HTR-8/SVneo (cell line): ENCODE results near the gene RAPH1.

Experiments
- DNase-seq: peaks from one replicate; pipeline ENCODE4 v3.0.0; 2011; ENCODE audit warnings: low spot score, mixed read lengths; ENCODE audit not compliant: insufficient read length
- FAIRE-seq: peaks from 2 replicates; lab custom pipeline; 2011; peaks lifted over from hg19 to GRCh38; lab: Jason Lieb, UNC

Gene RAPH1, protein sequence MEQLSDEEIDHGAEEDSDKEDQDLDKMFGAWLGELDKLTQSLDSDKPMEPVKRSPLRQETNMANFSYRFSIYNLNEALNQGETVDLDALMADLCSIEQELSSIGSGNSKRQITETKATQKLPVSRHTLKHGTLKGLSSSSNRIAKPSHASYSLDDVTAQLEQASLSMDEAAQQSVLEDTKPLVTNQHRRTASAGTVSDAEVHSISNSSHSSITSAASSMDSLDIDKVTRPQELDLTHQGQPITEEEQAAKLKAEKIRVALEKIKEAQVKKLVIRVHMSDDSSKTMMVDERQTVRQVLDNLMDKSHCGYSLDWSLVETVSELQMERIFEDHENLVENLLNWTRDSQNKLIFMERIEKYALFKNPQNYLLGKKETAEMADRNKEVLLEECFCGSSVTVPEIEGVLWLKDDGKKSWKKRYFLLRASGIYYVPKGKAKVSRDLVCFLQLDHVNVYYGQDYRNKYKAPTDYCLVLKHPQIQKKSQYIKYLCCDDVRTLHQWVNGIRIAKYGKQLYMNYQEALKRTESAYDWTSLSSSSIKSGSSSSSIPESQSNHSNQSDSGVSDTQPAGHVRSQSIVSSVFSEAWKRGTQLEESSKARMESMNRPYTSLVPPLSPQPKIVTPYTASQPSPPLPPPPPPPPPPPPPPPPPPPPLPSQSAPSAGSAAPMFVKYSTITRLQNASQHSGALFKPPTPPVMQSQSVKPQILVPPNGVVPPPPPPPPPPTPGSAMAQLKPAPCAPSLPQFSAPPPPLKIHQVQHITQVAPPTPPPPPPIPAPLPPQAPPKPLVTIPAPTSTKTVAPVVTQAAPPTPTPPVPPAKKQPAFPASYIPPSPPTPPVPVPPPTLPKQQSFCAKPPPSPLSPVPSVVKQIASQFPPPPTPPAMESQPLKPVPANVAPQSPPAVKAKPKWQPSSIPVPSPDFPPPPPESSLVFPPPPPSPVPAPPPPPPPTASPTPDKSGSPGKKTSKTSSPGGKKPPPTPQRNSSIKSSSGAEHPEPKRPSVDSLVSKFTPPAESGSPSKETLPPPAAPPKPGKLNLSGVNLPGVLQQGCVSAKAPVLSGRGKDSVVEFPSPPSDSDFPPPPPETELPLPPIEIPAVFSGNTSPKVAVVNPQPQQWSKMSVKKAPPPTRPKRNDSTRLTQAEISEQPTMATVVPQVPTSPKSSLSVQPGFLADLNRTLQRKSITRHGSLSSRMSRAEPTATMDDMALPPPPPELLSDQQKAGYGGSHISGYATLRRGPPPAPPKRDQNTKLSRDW

DNA sequence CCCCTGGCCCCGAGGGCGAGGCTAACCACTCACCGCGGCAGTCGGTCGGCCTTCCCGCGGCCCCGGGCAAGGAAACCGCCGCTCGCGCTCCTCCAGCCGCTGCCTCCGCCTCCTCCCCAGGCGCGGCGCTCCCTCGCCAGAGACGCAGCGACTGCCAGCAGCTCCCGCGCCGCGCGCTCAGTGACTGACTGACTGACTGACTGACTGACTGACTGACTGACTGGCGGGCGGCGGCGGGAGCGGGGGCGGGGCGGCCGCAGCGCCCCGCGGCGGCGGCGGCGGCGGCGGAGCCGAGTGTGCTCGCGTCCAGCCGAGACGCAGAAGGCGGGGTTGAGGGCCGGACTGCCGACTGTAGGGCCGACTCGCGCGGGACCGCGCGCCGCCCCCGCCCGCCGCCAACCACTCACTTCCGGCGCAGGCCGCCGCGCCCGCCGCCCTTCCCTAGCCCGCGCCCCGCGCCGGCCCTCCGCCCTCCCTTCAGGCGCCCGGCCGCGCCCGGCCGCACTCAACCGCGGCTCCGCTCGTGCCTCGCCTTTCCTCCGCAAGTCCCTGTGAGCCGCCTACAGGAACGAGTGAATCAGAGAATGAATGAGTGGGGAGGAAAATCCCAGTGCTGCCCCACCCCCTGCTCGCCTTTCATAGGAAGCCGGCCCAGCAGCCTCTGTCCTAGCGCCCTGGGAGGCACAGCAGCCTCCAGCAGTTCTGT lies at the start of gene RAPH1:
RAPH1 (minus strand) TSS at position 224 of the 706 bp plus-strand sequence. CDS start 39,948 bp downstream, outside the sequence.
- FAIRE-seq = peak; percentile 92
- DNase-seq = peak; percentile 76

DNA sequence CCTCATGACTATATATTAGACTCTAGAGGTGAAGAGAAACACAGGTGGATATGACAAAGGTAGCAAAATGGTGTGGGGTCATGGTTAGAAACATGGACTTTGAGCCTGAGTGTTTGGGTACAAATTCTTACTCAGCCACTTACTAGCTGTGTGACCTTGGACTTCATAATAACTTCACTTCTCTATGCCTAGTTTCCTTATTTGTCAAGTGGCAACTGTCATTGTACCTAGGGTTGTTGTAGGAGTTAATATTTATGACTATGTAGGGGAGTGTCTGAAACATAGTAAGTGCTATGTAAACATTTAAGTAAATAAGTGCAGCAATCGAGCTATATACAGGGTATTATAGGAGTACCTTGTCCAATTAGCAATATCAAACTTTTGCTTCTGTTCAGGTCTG lies 49.7 kb upstream of the RAPH1 start:
- DNase-seq (no peak), FAIRE-seq (no peak)

DNA sequence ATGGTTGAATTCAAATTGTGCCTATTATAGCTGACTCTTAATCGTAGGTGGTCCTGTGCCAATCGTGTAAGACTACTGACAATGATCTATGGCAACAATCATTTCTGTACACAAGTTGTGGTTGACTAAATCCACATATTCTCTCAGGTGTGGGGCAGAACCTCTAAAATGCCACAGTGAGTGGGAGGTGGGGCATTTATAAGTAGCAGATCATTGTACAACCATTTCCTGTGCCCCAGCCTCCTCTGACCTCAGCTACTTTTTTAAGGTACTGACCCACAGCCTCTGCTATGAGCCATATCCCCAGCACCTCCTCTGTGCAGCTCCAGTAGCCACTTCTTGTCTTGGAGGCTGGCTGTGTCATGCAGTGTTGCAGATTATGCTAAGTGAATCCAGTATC lies 48.6 kb upstream of the RAPH1 start:
- FAIRE-seq (peak; percentile 55), DNase-seq (peak; percentile 28)

DNA sequence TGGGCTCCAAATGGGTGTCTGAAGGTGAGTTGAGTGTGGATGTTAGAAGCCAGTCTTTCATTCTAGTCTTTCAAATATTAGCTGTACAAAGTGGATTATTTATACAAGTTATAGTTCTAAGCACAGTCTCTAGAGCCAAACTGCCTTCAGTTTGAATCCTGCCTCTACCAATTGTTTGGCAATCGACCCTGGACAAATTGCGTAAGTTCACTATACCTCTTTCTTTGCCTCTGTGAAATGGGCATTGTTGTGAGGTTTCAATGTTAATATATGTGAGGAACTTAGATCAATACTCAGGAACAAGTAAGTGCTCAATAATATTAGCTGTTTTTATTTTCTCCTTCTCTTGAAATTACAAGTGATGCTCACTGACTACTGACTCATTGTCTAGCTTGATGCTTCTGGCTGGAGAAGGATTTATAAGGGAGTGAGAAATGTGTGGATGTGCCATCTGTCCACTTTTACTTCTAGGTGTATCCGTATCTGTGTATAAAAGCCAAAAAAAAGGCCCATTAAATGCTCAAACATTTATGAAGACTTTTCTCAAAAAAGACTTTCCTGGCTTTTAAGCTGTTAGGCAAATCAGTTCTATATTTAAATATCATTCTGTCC lies 48.1 kb upstream of the RAPH1 start:
- DNase-seq (no peak), FAIRE-seq (no peak)

DNA sequence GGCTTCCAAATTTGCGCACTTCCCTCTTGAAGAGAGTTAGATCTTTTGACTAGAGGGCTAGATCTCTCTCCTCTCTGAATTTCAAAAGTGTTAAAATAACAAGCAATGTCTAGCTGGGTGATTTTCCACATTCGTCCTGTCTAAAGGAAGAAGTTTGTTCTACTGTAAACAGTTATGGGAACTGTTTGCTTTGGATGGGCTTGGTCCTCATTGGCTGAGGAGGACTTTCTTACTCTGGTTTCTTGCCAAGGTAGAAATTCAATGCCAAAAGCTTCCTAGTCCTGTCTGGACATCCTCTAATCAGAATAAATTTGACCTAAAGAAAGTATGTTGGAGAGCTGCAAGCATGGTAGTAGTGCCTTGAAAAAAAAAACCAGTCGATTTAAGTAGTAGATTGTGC lies 47.4 kb upstream of the RAPH1 start:
- no peak for DNase-seq
- no peak for FAIRE-seq

DNA sequence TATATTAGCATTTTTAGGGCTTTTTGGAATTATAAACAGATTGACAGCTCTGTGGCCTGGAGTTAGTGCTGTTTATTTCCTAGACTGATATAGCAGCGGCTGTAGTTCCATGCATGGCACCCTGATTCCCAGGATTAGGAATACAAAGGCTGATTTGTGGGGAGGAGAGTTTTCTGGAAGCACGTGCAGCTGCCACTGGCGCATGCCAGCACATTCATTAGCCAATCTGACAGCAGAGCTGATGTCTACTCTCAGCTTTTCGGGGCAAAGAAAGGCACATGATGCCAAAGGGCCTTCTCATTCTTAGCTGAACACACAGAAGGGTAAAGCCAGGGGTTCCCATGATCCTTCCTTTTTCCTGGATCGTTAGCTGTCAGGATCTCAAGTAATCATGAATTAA lies 45.7 kb upstream of the RAPH1 start:
- FAIRE-seq (no peak), DNase-seq (no peak)

DNA sequence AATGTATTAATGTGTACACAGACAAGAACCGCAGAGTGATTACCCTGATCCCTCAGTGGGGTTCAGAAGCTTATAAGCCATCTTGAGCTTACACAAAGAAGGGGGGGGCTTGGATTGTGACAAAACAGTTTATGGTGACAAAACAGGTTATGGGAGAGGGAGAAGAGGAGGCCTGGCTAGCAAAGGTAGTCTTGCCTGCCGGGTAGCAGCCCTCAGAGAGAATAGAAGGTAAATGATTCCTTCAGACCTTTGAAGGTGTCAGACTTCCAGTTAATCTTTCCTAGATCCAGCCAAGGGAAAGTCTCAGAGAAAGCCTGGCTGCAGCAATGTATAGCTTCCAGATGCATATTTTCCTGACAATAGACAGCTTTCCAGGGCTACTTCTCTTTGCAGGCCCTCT lies 44.6 kb upstream of the RAPH1 start:
- FAIRE-seq = no peak
- DNase-seq = no peak

DNA sequence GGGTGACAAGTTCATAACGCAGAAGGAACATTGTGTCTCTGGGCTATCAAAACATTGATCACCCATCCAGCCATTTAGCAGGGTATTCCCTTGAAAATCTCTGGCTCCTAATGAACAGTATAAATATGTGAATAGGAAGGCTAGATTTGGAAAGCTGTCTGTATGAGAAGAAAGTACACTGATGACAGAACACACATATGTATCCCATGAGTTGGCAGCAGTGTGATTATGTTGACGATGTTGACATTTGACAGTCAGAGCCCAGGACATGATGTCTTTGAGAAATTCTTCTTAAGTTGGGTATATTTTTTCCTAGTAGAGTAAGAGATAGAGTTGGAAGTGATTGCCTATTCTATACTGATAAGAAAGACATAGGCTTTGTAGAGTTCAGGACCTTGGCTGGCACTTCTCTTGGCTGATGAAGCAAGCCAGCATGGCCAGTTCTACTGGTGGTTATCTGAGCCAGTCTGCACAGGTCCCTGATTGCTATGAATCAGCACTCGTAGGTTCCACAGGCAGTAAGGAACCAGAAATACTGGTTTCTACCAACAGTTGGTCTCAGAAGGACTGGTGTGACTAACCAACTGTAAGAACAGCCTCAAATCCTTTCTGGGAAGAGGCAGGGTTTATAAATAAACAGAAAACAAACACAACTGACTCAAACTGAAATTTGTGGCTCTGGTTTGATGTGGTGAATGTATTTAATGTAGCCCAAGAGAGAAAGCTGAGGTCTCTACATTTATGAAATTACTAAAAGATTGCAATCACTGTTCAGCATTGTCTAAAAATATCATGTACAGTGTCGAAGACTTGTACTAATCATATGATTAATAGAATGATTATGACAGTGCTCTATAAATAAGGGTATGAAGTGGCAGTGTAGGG lies 43.9 kb upstream of the RAPH1 start:
- DNase-seq (no peak), FAIRE-seq (no peak)

DNA sequence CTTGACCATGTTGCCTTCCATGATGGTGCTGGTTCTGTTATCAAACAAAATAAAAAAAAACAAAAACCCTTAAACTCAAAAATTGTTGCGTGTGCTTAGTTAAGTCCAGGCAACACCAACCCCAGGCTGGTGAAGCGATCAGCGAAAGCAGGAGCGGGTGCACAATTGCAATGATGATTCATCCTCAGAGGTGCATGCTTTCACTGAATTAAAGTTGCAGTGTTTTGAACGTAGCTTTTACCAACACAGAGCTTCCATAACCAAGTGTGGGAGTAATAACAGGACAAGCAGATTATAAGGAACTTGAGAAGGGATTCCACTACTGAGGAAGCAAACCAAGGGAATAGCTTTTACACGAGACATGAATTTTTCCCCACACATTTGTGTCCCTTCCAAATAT lies 39.7 kb upstream of the RAPH1 start:
- DNase-seq (no peak), FAIRE-seq (no peak)

DNA sequence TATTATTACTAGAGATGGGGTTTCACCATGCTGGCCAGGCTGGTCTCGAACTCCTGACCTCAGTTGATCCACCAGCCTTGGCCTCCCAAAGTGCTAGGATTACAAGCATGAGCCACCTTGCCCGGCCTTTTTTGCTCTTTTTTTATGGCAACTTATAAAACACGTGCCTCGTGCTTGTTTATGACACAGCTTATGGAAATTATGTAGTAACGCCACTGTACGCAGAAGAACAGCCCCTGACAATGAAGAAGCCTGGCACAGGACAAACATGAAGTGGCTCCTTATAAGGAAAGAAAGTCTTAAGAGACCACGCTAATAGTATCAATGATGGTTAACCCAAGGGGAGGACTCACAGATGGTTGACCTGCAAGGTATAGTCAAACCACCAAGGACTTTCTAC lies 37.2 kb upstream of the RAPH1 start:
- FAIRE-seq (no peak), DNase-seq (no peak)

DNA sequence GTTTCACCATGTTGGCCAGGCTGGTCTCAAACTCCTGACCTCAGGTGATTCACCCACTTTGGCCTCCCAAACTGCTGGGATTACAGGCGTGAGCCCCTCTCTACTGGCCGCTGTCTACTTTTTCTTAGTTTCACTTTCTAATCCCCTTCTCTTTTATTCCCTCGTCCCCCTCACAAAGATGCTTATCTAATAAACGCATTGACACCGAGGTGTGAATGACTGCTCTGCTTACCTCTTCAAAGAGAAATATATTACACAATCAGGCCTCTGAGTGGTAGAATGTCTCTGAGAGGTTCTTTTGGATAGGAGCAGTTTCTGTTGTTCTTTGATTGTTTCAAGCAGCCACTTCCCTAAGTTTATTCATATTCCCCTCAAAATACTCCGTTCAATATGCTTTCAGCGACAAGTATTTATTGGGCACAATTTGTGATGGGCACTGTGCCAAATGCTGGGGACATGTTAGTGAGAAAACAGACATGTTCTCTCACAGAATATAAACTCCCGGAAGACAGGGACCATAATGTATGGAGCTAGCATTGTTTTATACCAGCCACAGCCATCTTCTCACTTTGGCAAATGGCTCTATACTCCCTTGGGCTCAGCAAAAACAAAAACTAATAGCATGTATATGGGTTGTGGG lies 34.7 kb upstream of the RAPH1 start:
- FAIRE-seq (no peak), DNase-seq (no peak)

DNA sequence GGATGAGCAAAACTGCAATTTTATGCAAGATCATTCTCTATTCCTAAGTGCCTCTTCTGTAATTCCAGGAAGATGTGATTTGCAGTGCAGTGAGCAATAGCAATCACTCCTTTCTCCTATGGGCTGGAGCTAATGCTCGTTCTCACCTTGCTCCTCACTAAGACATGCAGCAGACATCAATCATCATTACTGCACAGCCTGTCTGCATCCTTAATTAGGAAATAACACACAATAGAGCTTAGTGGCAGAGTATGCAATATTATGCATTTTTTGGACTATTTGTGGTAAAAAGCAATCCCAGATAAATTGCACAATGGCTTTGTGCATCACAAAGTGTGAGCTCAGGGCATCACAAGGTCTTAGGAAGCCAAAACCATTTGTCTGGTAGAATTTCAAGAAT lies 32.6 kb upstream of the RAPH1 start:
- no peak for FAIRE-seq
- no peak for DNase-seq

DNA sequence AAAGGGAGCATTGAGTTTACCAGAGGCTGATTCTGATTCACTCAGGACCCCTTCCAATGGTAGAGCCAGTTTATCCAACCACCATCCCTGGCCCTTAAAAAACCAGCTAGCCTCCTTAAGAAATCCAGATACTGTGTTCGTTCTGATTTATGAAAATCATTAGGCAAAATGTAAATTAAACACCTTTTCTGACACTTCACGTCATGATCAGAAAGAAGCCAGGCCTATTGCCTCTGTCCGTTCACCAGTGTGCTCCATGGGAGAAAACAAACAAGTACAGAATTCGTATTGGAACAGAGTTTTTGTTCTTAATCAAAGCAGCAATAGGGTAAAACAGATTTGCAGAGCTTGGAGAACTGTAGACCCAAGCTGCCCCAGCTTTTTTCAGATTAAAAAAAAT lies 31.1 kb upstream of the RAPH1 start:
- DNase-seq (no peak), FAIRE-seq (no peak)

DNA sequence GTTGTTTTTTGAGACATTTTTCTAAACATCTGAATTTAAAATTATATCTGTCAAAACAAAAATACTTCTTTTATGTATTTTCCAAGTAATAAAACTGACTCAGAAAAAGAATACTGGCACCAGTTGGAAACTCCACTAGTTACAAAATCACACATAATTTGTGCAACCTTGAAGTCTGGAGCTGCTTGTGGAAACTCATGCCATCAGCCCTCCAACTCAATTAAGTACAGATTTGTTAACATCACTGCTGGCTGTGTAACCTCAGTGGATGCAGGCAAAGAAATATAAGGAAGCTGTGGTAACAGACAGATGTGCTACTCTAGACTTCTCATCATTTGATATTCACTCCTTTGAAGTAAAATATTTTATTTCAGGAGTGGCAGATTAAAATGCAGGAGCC lies 30.0 kb upstream of the RAPH1 start:
- DNase-seq = no peak

DNA sequence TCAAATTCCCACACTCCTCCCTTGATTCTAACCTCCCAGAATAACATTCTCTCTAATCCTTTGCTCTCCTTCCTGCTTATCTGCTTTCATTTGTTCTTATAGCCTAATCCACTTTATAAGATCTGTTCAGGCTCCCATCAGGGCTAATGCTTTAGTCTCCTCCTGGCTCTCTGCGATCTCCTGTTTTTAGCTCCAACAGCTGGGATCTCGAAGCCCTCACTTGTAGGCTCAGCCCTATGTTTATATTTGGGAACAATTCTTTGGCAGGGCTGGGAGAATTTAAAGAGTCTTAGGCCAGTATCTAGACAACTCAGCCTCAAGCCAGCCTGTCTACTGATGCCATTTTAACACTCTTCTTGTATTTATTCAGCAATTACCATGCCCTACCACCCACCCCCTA lies 27.2 kb upstream of the RAPH1 start:
- DNase-seq (no peak), FAIRE-seq (no peak)

More for the DNA sequence above, 30.0 kb upstream of the RAPH1 start:
- no peak for FAIRE-seq

DNA sequence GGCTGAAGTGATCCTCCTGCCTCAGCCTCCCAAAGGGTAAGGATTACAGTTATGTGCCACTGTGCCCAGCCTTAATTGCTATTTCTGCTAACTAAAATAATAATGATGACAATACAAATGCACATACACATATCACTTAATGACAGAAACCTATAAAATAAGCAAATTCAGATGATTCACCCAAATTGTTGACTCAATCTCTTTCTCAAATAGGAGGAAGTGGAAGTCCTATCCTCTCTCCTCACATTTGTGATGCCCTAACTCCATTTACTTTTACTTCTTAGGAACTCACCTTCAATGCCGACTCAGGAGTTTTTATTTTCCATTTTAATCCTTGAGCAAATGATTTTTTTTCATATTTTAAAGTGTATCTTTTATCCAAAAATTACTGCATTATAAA lies 24.5 kb upstream of the RAPH1 start:
- FAIRE-seq (no peak), DNase-seq (no peak)

DNA sequence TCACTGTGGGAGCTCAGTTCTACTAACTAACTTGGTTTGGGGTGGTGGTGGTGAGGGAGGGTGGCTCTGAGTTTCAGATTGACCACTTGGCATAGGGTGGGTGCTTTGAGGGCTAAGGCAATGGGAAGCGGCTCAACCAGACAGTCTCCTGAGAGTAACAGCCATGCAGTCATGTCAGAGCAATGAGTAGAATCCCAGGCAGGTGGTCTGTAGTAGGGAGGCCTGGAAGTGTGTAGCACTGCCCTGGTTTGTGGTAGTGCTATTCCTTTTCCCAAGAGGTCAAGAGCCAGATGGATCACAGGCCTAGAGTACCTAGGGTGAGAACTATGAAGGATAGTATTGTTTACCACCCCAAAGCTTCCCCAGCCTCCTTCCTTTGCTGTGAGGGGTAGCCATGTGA lies 18.7 kb upstream of the RAPH1 start:
- DNase-seq = no peak
- FAIRE-seq = no peak

DNA sequence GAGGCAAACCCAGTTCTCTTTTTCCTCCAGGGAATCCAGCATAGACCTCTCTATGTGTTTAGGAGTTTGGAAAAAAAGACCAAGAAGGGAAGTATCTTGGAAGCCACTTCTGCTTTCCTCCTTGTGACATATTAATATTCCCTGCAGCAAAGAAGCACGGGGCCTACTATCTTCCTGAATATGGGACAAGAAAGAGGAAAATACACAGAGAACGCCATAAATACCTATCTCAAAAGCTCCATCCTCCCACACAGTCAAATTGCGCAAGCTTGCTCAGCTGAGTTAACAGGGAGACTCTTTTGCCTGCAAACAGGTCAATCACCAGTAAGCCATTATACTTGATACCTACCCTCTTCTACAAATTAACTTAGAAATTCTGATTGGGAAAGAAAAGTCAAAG lies 16.7 kb upstream of the RAPH1 start:
- peak; percentile 26 for FAIRE-seq
- peak; percentile 31 for DNase-seq
